CD4-positive, alpha-beta T cell treated with Interleukin-2 at 100 ng/mL for 4 hours (primary cell): ENCODE measurements around the gene GPLD1.

Experiments used
- DNase-seq: peaks from one replicate; pipeline ENCODE4 v3.0.0-alpha.2; 2020; ENCODE audit warnings: low spot score

Gene GPLD1

DNA sequence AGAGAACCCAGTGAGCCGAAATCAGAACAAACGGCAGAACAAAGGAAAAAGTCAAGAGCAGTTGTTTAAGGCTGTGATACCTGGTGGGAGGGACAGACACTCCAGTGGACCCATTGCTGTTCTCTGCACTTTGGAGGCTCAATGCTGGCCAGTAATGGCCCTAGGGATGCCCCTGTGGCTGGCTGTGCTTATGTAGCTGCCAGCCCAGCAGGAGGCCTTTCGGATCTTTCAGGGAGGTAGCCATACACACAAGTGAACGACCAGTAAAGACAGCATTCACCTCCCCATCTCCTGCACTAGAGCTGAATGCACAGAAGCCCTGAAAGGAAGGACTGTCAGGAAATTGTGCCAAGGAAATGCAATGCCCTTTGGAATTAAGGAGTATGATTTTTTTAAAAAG is 34.3 kb downstream of the GPLD1 start:
- DNase-seq: no peak

DNA sequence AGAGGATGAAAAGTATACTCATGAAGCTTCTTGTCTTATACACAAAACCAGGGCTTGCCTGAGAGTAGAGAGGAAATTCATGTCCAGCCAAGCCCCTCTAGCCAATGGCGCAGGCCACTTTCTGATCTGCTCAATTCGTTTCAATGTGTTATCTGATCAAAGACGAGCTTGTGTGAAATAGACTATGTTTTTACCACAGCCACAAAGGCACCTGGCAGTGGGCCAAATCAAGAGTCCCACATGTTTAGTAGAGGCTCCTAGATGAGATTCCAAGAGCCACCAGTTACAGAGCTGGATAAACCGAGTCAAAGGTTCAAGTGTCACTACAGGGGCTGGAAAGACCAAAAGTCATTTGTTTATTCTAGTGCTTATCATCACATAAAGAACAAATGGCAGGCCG is 34.9 kb downstream of the GPLD1 start:
- DNase-seq: no peak

DNA sequence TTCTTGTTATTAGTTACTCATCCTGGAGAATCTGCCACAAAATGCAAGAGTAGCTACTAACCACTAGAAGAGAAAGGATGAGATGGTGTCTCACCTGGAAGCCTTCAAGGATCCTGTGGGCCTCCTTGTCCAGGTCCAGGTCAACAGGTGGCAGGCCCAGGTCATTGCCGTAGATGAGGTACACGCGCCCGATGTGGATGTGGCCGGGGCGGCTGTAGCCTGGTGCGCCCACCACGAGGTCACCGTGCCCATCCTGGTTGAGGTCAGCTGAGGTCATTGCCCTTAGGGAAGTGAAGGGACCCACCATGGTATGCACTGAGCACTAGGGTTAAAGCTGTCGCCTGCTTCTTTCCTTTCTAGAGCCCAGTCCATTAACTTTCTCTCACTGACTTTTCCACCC is 35.5 kb downstream of the GPLD1 start:
- DNase-seq: no peak

DNA sequence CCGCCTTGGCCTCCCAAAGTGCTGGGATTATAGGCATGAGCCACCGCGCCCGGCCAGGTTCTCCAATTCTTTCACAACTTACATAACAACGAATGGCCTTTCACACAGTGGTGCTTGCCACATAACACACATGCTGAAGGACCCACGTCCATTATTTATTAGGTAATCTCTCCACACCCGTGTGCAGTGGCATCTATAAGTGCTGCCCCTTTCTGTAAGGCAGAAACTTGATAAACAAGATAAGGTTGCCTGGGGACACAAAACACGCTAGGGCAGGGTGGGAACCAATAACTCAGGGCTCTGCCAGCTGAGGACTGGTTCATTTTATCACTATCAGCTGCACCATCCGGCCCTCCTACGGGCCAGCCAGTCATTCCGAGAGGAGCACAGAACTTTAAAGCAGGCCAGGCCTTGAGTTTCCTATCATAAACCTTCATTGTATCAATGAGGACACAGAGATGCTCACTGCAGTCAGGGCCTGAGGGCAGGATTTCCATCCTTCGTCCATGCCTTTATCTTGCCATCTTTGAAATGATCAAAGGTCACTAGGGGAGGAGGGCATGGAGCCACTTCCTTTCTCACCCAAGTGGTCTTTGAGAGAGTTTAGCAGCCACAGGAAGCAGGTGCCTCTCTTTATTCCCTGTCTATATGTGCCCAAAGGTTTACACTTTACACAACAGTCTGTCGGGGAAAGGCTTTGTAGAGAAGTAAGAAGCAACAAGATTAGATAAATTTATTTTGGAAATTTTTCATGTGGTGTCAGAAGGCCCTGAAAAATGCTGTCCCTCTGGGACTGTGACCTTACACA is 37.6 kb downstream of the GPLD1 start:
- DNase-seq: no peak

- no peak for DNase-seq
Measured at GRCh38 chr6:24448828-24449525, 40.4 kb downstream of the GPLD1 start.

DNA sequence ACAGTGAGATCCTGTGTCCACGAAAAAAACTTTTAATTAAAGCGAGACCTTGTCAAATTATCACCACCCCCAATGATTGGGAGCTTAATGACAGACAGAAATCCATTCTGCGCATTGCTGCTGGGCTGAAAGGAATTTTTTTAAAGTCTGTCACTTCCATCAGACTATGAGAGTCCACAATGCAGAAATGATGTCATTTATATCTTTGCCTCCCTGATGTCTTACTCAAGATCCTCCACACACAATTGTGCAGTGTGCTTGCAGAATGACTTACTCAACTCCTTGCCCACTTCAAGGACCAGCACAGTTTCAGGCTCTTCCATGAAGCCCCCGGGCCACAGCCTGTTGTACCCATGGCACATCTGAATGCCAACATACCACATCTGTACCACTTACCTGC is 41.0 kb downstream of the GPLD1 start:
- DNase-seq: no peak

DNA sequence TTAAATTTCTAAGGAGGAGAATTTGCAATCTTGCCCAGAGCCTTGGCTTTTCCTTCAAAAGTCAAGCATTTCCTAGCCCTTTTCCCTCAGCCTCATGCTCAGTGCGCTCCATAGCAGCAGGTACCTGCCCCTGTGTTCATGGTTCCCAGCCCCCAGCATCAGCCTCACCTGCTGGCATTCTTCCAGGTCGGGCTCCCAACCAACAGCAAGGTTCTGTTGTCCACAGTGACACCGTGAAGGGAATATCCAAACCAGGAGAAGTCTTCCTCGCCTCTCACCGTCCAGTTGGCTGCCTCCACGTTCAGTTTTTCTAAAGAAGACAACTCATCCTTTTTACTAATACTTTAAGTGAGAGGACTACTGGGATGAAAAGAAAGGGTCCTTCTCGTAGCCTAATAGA is 42.7 kb downstream of the GPLD1 start:
- DNase-seq: no peak

DNA sequence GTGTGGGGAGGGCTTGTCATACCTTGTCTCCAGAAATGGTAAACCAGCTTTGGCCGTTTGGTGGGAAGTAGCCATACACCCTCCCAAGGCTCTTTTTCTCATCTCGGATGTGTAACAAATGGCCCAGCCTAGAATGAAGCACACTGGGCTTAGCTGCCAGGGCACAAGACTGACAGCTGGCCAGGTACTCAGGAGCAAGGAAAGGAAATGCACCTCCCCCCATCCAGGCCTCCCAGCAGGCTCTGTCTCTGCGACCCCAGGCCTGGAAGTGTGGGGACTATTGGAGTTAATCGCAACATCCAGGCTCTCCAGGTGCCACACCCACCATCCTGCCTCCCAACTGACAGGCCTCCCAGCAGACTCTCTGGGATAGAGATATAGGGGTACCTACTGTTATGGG is 43.7 kb downstream of the GPLD1 start:
- no peak for DNase-seq

DNA sequence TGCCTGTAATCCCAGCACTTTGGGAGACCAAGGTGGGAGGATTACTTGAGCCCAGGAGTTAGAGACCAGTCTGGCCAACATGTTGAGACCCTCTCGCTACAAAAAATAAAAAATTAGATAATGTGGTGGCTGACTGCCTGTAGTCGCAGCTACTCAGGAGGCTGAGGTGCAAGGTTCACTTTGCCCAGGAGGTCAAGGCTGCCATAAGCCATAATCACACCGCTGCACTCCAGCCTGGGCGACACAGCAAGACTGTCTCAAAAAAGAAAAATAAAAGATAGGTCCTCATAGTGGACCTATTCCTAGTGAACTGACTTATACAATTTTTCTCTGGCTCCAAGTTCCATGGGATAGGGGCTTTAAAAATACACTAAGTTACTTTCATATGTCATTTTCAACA is 44.8 kb downstream of the GPLD1 start:
- no peak for DNase-seq

GRCh38 chr6:24441599-24441904 is 47.8 kb downstream of the GPLD1 start:
- no peak for DNase-seq

DNA sequence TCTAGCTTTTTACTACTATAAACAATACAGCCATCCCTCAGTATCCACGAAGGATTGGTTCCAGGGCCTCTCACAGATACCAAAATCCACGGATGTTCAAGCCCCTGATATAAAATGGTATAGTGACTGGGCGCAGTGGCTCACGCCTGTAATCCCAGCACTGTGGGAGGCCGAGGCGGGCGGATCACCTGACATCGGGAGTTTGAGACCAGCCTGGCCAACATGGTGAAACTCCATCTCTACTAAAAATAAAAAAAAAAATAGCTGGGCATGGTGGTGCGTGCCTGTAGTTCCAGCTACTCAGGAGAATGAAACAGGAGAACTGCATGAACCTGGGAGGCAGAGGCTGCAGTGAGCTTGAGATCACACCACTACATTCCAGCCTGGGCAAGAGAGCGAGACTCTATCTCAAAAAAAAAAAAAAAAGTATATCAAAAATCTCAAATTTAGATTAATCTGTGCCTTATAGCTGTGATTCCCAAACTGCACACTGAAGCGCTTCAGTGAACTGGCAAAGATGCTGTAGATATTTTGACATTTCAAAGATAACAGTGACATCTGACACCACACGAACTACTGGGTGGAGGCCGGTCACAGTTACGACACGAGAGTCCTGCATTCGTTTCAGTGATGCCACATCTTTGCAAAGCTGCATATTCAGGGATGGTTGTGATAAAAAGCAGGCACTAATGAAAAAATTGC is 48.3 kb downstream of the GPLD1 start:
- no peak for DNase-seq

DNA sequence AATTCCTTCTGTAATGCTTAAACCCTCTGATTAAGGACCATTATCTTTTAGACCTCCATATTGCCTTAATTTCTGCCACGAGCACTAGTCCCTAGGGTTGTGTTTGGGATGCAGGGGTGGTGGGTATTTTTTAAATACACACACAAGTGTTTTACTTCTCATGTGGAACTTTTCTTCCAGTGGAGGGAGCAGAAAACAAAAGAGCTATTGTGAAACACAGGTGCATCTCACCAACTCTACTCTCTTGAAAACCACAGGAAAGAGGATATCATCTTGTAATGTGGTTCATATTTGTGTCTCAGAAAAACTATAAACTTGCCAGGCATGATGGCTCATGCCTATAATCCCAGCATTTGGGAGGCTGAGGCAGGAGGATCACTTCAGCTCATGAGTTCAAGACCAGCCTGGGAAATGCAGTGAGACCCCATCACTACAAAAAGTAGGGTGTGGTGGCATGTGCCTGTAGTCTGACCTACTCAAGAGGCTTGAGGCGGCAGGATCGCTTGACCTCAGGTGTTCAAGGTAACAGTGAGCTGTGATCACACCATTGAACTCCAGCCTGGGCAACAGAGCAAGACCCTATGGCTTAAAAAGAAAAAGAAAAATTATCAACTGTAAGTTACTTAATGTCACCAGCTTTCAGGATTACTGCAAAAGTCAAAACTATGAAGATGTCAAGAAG is 49.4 kb downstream of the GPLD1 start:
- no peak for DNase-seq

GRCh38 chr6:24436979-24437378 is 52.4 kb downstream of the GPLD1 start:
- no peak for DNase-seq

- DNase-seq: no peak
Measured at GRCh38 chr6:24432611-24433010, 56.8 kb downstream of the GPLD1 start.

DNA sequence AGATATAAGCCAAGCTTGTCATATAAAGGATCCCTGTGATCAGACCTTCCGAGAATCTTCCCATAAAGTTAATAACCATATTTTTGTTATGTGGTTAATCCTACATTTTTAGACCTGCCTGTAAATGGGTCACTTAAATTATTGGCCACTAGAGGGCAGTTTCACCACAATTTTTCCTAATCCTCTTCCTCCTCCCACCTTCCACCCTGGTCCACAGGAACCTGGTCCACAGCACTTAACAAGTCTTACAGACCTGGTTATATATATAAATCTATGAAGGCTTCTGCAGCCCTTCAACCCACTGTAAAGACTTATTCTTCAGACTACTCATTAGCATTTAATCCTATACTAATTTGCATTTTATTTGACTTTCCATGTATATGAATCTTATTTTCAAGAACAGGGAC is 58.3 kb downstream of the GPLD1 start:
- peak; percentile 42 for DNase-seq

DNA sequence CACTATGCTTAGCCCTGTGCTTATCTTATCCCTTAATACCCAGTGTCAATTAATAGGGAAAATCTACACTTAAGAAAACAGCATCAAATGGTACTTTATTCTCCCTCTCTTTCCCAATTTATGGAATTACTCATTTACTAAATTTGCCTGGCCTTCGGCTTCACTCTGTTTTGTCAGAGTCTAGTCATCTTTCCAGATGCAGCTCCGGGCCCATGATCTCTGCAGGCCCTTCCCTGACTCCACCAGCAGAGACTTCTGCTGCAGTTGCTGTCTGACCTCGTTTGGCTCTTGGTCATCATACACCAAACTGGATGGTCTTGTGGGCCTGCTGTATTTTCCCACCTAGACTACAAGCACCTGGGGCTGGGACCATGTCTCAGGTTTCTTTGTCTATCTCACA is 59.3 kb downstream of the GPLD1 start:
- no peak for DNase-seq

DNA sequence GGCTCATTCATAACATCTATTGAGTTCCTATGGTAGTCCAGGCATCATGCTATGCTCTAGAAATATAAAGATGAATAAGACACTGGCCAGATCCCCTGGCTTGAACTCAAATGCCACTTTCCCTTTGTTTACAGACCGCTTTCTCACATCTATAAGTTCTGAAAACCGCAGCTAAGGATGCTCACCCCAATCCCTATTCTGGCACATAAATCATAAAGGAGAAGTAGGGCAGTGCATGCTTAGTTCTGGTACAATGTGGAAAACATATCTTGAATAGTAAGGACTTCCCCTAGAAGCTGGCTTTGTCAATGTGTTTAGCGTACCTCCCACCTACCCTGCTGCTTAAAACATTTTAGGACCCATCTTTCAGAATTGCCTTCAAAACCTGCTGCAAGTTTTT is 60.2 kb downstream of the GPLD1 start:
- no peak for DNase-seq

GRCh38 chr6:24428615-24429014 is 60.8 kb downstream of the GPLD1 start:
- DNase-seq: no peak

DNA sequence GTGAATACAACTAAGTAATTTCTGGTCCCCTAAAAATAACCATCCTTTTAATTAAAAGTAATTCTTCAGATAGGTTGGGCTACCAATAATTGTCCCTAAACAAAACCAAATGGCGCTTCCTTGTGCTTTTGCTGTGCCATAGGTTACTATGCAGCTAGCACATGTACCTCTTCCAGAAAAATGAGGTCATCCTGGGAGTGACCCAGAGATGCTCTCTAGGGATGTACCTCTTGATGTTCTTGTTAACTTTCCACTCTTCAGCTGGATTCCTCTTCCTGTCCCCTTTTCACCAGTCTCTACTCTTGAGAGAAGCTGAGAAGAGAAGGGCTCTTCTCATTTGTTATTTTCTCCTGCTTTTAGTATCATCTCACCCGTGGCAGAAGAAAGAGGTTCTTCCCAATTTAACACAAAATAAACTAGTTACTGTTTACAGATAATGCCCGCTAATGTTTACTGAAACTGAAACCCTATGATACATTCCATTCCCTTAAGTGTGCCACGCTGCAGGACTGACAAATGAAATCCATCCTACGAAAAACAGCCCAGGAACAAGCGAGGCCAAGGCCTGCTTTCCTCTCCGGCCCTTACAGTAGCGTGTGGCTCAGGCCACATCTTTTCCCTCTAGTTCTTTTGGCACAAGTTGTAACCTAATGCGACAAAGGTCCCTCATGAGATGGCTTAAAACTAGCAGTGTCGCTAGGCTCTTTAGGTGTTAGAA is 62.5 kb downstream of the GPLD1 start:
- DNase-seq: no peak

DNA sequence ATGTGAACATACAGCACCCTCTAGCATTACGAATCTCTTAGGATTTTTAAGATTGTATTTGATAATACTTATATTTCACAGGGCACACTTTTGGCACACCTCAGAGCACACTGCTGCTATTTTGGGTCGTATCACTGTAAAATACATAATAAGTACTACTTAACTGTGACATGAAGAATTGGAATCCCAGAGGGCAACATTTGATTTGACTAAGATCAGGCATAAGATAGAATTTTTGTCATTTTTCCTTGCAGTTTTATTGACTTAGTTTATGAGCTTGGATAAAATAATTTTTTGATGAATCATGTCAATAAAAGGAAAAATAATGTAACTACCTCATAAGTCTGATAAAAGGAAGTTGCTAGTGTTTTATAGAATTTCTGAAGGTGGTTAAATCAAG is 64.3 kb downstream of the GPLD1 start:
- no peak for DNase-seq

GRCh38 chr6:24419526-24419925 is 69.9 kb downstream of the GPLD1 start:
- DNase-seq: no peak

DNA sequence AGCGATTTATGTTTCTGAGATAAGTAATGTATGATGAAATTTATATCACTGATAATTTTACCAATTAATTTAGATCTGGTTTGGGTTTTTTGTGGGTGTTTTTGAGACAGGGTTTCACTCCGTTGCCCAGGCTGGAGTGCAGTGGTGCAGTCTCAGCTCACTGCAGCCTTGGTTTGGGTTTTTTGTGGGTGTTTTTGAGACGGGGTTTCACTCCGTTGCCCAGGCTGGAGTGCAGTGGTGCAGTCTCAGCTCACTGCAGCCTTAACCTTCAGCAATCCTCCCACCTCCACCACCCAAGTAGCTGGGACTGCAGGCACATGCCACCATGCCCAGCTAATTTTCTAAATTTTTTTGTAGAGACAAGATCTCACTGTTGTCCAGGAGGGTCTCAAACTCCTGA is 73.6 kb downstream of the GPLD1 start:
- DNase-seq: no peak
